WTC11 (cell line): ENCODE data around the gene MUC6. TPM values are rescaled to one million over a fixed set of nuclear protein-coding genes. Genes with fewer than 3 reads are reported as not detected.

Experiments
- ATAC-seq: fragments of 200-7000 bp; cut with Tn5 transposase; 2 replicates; pipeline ENCODE4 v1.10.0; 2021; ENCODE audit warnings: mild to moderate bottlenecking, moderate library complexity
- CTCF ChIA-PET: fragments of 300-600 bp; sonication (Branson Sonifier 250); formaldehyde crosslinking; loops from one replicate; lab custom pipeline; 2021; ENCODE audit warnings: antibody characterized with exemption; lab: Charles Lee
- POLR2A ChIA-PET: fragments of 350-600 bp; sonication (Branson Sonifier 250); formaldehyde crosslinking; loops from one replicate; lab custom pipeline; 2021; ENCODE audit warnings: antibody characterized with exemption; lab: Charles Lee
- DNase-seq: peaks from one replicate; pipeline ENCODE4 v3.0.0; 2021; ENCODE audit warnings: low spot score
- H3K27ac Mint-ChIP-seq: 2 replicates; pipeline ENCODE4 v1.8.0; 2021; ENCODE audit warnings: mixed read lengths
- H3K27me3 Mint-ChIP-seq: 2 replicates; pipeline ENCODE4 v1.8.0; 2021; ENCODE audit warnings: low read depth, mild to moderate bottlenecking, moderate library complexity, mixed read lengths
- H3K36me3 Mint-ChIP-seq: 2 replicates; pipeline ENCODE4 v1.8.0; 2021; ENCODE audit warnings: mixed read lengths
- H3K4me1 Mint-ChIP-seq: 2 replicates; pipeline ENCODE4 v1.8.0; 2022; ENCODE audit warnings: mixed read lengths
- H3K4me3 Mint-ChIP-seq: 2 replicates; pipeline ENCODE4 v1.8.0; 2021; ENCODE audit warnings: mild to moderate bottlenecking, moderate library complexity, mixed read lengths
- H3K9me3 Mint-ChIP-seq: 2 replicates; pipeline ENCODE4 v1.8.0; 2021; ENCODE audit warnings: mixed read lengths
- AR ChIP-seq: fragments of 250-450 bp; sonication (Bioruptor Pico); IDR thresholded peaks from 2 replicates; pipeline ENCODE4 v1.9.0; 2021; ENCODE audit warnings: mild to moderate bottlenecking
- ATF1 ChIP-seq: sonication (generic); formaldehyde crosslinking; IDR thresholded peaks from 2 replicates; pipeline ENCODE4 v1.8.1; 2023; ENCODE audit warnings: mild to moderate bottlenecking, moderate library complexity, missing genetic modification reagents
- EMX1 ChIP-seq: fragments of 250-450 bp; sonication (Bioruptor Pico); IDR thresholded peaks from 2 replicates; pipeline ENCODE4 v1.8.0; 2021; ENCODE audit warnings: mild to moderate bottlenecking
- FOXP1 ChIP-seq: sonication (generic); formaldehyde crosslinking; IDR thresholded peaks from 2 replicates; pipeline ENCODE4 v1.8.0; 2022; ENCODE audit warnings: missing genetic modification reagents, mild to moderate bottlenecking, moderate library complexity, borderline replicate concordance
- GTF2I ChIP-seq: fragments of 250-450 bp; sonication (Bioruptor Pico); conservative IDR thresholded peaks from 2 replicates; pipeline ENCODE4 v1.4.0; 2021; ENCODE audit warnings: mild to moderate bottlenecking
- HMGA2 ChIP-seq: fragments of 250-450 bp; sonication (Bioruptor Pico); IDR thresholded peaks from 2 replicates; pipeline ENCODE4 v1.4.0; 2021; ENCODE audit warnings: mild to moderate bottlenecking, moderate library complexity
- MYBL2 ChIP-seq: sonication (generic); formaldehyde crosslinking; IDR thresholded peaks from 2 replicates; pipeline ENCODE4 v1.8.1; 2023; ENCODE audit warnings: mild to moderate bottlenecking, moderate library complexity, missing genetic modification reagents
- NFATC4 ChIP-seq: fragments of 250-450 bp; sonication (Bioruptor Pico); IDR thresholded peaks from 2 replicates; pipeline ENCODE4 v1.9.0; 2021; ENCODE audit warnings: mild to moderate bottlenecking
- ZNF317 ChIP-seq: sonication (generic); formaldehyde crosslinking; IDR thresholded peaks from 2 replicates; pipeline ENCODE4 v1.8.1; 2023; ENCODE audit warnings: low read depth, mild to moderate bottlenecking, moderate library complexity, missing genetic modification reagents, borderline replicate concordance
- ZNF396 ChIP-seq: fragments of 250-450 bp; sonication (Bioruptor Pico); IDR thresholded peaks from 2 replicates; pipeline ENCODE4 v1.8.0; 2021; ENCODE audit warnings: mild to moderate bottlenecking, moderate library complexity, borderline replicate concordance
- ZNF416 ChIP-seq: fragments of 250-450 bp; sonication (Bioruptor Pico); IDR thresholded peaks from 2 replicates; pipeline ENCODE4 v1.9.0; 2021; ENCODE audit warnings: mild to moderate bottlenecking, inconsistent platforms
- ZNF671 ChIP-seq: fragments of 250-450 bp; sonication (Bioruptor Pico); IDR thresholded peaks from 2 replicates; pipeline ENCODE4 v1.8.0; 2021; ENCODE audit warnings: mild to moderate bottlenecking
- total RNA-seq: library from RNA; stranded (reverse); gene quantifications from 3 replicates; pipeline ENCODE4 v1.2.3, GENCODE V29; 2021
- TF ChIP-seq, protein P1 (sequence below): sonication (generic); formaldehyde crosslinking; IDR thresholded peaks from 2 replicates; pipeline ENCODE4 v1.8.0; 2022; ENCODE audit warnings: missing genetic modification reagents
- TF ChIP-seq, protein P2 (sequence below): fragments of 250-450 bp; sonication (Bioruptor Pico); IDR thresholded peaks from 2 replicates; pipeline ENCODE4 v1.8.0; 2021; ENCODE audit warnings: mild to moderate bottlenecking
- TF ChIP-seq, protein P3 (sequence below): sonication (generic); formaldehyde crosslinking; IDR thresholded peaks from 2 replicates; pipeline ENCODE4 v1.8.1; 2022; ENCODE audit warnings: low read depth, mild to moderate bottlenecking, moderate library complexity, missing genetic modification reagents, borderline replicate concordance

The MUC6 gene
- total RNA-seq, 1 experiment from 2014 or later = 0.13 TPM

- TF ChIP-seq, protein P1, sequence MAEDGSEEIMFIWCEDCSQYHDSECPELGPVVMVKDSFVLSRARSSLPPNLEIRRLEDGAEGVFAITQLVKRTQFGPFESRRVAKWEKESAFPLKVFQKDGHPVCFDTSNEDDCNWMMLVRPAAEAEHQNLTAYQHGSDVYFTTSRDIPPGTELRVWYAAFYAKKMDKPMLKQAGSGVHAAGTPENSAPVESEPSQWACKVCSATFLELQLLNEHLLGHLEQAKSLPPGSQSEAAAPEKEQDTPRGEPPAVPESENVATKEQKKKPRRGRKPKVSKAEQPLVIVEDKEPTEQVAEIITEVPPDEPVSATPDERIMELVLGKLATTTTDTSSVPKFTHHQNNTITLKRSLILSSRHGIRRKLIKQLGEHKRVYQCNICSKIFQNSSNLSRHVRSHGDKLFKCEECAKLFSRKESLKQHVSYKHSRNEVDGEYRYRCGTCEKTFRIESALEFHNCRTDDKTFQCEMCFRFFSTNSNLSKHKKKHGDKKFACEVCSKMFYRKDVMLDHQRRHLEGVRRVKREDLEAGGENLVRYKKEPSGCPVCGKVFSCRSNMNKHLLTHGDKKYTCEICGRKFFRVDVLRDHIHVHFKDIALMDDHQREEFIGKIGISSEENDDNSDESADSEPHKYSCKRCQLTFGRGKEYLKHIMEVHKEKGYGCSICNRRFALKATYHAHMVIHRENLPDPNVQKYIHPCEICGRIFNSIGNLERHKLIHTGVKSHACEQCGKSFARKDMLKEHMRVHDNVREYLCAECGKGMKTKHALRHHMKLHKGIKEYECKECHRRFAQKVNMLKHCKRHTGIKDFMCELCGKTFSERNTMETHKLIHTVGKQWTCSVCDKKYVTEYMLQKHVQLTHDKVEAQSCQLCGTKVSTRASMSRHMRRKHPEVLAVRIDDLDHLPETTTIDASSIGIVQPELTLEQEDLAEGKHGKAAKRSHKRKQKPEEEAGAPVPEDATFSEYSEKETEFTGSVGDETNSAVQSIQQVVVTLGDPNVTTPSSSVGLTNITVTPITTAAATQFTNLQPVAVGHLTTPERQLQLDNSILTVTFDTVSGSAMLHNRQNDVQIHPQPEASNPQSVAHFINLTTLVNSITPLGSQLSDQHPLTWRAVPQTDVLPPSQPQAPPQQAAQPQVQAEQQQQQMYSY (CRISPR knock-in tag) = no peak
- TF ChIP-seq NFATC4 (CRISPR knock-in tag) (no peak), GTF2I (no peak), ZNF317 (no peak), ZNF416 (CRISPR knock-in tag) (no peak)
- TF ChIP-seq, protein P2, sequence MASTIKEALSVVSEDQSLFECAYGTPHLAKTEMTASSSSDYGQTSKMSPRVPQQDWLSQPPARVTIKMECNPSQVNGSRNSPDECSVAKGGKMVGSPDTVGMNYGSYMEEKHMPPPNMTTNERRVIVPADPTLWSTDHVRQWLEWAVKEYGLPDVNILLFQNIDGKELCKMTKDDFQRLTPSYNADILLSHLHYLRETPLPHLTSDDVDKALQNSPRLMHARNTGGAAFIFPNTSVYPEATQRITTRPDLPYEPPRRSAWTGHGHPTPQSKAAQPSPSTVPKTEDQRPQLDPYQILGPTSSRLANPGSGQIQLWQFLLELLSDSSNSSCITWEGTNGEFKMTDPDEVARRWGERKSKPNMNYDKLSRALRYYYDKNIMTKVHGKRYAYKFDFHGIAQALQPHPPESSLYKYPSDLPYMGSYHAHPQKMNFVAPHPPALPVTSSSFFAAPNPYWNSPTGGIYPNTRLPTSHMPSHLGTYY (CRISPR knock-in tag) = no peak
Observed at GRCh38 chr11:1026641-1027482, 9.7 kb downstream of the MUC6 start (continued).

GRCh38 chr11:1026163-1026450 lies 10.4 kb downstream of the MUC6 start:
- H3K36me3 Mint-ChIP-seq = no peaks in the 10 kb centered on the region
- H3K27me3 Mint-ChIP-seq = no peaks in the 10 kb centered on the region
- no peak overlapping the region for H3K4me3 Mint-ChIP-seq
- H3K27ac Mint-ChIP-seq = no peak overlapping the region
- POLR2A ChIA-PET = no interaction called here
- CTCF ChIA-PET = no interaction called here
- H3K9me3 Mint-ChIP-seq = no peaks in the 10 kb centered on the region
- ATAC-seq = no peak
- TF ChIP-seq AR (CRISPR knock-in tag) = no peak
- TF ChIP-seq, protein P3, sequence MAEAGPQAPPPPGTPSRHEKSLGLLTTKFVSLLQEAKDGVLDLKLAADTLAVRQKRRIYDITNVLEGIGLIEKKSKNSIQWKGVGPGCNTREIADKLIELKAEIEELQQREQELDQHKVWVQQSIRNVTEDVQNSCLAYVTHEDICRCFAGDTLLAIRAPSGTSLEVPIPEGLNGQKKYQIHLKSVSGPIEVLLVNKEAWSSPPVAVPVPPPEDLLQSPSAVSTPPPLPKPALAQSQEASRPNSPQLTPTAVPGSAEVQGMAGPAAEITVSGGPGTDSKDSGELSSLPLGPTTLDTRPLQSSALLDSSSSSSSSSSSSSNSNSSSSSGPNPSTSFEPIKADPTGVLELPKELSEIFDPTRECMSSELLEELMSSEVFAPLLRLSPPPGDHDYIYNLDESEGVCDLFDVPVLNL (CRISPR knock-in tag) = no peak
- TF ChIP-seq HMGA2 (CRISPR knock-in tag) = no peak
- TF ChIP-seq ATF1 = no peak
- TF ChIP-seq ZNF396 = no peak
- no peak for TF ChIP-seq FOXP1 (CRISPR knock-in tag)
- no peak for TF ChIP-seq EMX1 (CRISPR knock-in tag)
- TF ChIP-seq MYBL2 (CRISPR knock-in tag) = no peak
- no peak for TF ChIP-seq ZNF671 (CRISPR knock-in tag)
- no peak for TF ChIP-seq ZNF317
- H3K4me1 Mint-ChIP-seq = no peaks in the 10 kb centered on the region
- DNase-seq = no peak
